Stimulated activated naive CD8-positive, alpha-beta T cell treated with anti-CD3 and anti-CD28 coated beads, Interleukin-15, amount 100 ng/mL, for 72 hours (primary cell): ENCODE measurements around the gene RASAL2.

Experiments
- ATAC-seq: fragments of 150-1000 bp; cut with Tn5 transposase; 2 replicates; pipeline ENCODE4 v1.10.0; 2021; ENCODE audit warnings: mild to moderate bottlenecking, moderate library complexity
- DNase-seq, 2 donors: peaks; one replicate each; pipeline ENCODE4 v3.0.0; 2021 to 2022
- H3K27ac Mint-ChIP-seq, 2 donors: one replicate each; pipeline ENCODE4 v1.8.0; 2022; ENCODE audit warnings: mild to moderate bottlenecking in 2 of 2, mixed read lengths in 2 of 2, moderate library complexity in 2 of 2
- H3K27me3 Mint-ChIP-seq: one replicate; pipeline ENCODE4 v1.8.0; 2022; ENCODE audit warnings: mixed read lengths
- H3K4me1 Mint-ChIP-seq: one replicate; pipeline ENCODE4 v1.8.0; 2022; ENCODE audit warnings: mild to moderate bottlenecking, mixed read lengths
- H3K4me3 Mint-ChIP-seq, 2 donors: one replicate each; pipeline ENCODE4 v1.8.0; 2022; ENCODE audit warnings: mild to moderate bottlenecking in 2 of 2, mixed read lengths in 2 of 2, moderate library complexity in 1 of 2
- H3K9me3 Mint-ChIP-seq, 2 donors: one replicate each; pipeline ENCODE4 v1.8.0; 2022; ENCODE audit warnings: mixed read lengths in 2 of 2

The RASAL2 gene

GRCh38 chr1:178093951-178094738 lies at the start of gene RASAL2:
Gene RASAL2, plus strand, starts transcription at chr1:178094104. Its CDS starts 389 bp downstream, at chr1:178094493.
- Mint-ChIP-seq H3K27me3 (peaks cover 72% of the 10 kb centered on the region), H3K4me1 (peaks cover 9% of the 10 kb centered on the region), H3K27ac (no peak within 1 kb of the TSS), H3K9me3 (peaks cover 0 to 12% of the 10 kb centered on the region in 2 donors), H3K4me3 (peak within 1 kb of the TSS; percentile 82)
- ATAC-seq (peak; percentile 68), DNase-seq (peak; percentile 10)

- ATAC-seq, result no peak
- no peaks in the 10 kb centered on the region for H3K27me3 Mint-ChIP-seq
- no peak overlapping the region for H3K4me3 Mint-ChIP-seq
- no peak for DNase-seq
- no peaks in the 10 kb centered on the region for H3K4me1 Mint-ChIP-seq
- H3K27ac Mint-ChIP-seq, result no peak overlapping the region
- peaks cover 0 to under 1% of the 10 kb centered on the region in 2 donors for H3K9me3 Mint-ChIP-seq
Observed at GRCh38 chr1:178046591-178047270, 47.2 kb upstream of the RASAL2 start.

- Mint-ChIP-seq H3K9me3 (no peaks in the 10 kb centered on the region), H3K27ac (no peak overlapping the region), H3K4me1 (no peaks in the 10 kb centered on the region), H3K4me3 (no peak overlapping the region), H3K27me3 (no peaks in the 10 kb centered on the region)
- DNase-seq (no peak), ATAC-seq (no peak)
Observed at GRCh38 chr1:178047403-178048093, 46.4 kb upstream of the RASAL2 start.

- no peak overlapping the region for H3K4me3 Mint-ChIP-seq
- no peak overlapping the region for H3K27ac Mint-ChIP-seq
- no peaks in the 10 kb centered on the region for H3K27me3 Mint-ChIP-seq
- H3K4me1 Mint-ChIP-seq, result no peaks in the 10 kb centered on the region
- H3K9me3 Mint-ChIP-seq, result no peaks in the 10 kb centered on the region
- DNase-seq (no peak), ATAC-seq (no peak)
Observed at GRCh38 chr1:178048426-178048825, 45.5 kb upstream of the RASAL2 start.

- ATAC-seq (no peak), DNase-seq (no peak)
- no peaks in the 10 kb centered on the region for H3K9me3 Mint-ChIP-seq
- H3K4me3 Mint-ChIP-seq, result no peak overlapping the region
- H3K27me3 Mint-ChIP-seq, result no peaks in the 10 kb centered on the region
- no peaks in the 10 kb centered on the region for H3K4me1 Mint-ChIP-seq
- H3K27ac Mint-ChIP-seq, result no peak overlapping the region
Observed at GRCh38 chr1:178048883-178049282, 45.0 kb upstream of the RASAL2 start.

GRCh38 chr1:178050084-178050483 lies 43.8 kb upstream of the RASAL2 start:
- ATAC-seq (no peak), DNase-seq (no peak)
- H3K27me3 Mint-ChIP-seq, result no peaks in the 10 kb centered on the region
- H3K4me1 Mint-ChIP-seq, result no peaks in the 10 kb centered on the region
- H3K27ac Mint-ChIP-seq, result no peak overlapping the region
- H3K4me3 Mint-ChIP-seq, result no peak overlapping the region
- no peaks in the 10 kb centered on the region for H3K9me3 Mint-ChIP-seq

GRCh38 chr1:178051071-178051470 lies 42.8 kb upstream of the RASAL2 start:
- ATAC-seq (no peak), DNase-seq (no peak)
- Mint-ChIP-seq H3K4me1 (no peaks in the 10 kb centered on the region), H3K27ac (no peak overlapping the region), H3K4me3 (no peak overlapping the region), H3K9me3 (no peaks in the 10 kb centered on the region), H3K27me3 (no peaks in the 10 kb centered on the region)

GRCh38 chr1:178052650-178053461 lies 41.0 kb upstream of the RASAL2 start:
- no peak for DNase-seq
- H3K4me1 Mint-ChIP-seq, result no peaks in the 10 kb centered on the region
- no peak overlapping the region for H3K27ac Mint-ChIP-seq
- H3K4me3 Mint-ChIP-seq, result no peak overlapping the region
- no peak for ATAC-seq
- no peaks in the 10 kb centered on the region for H3K27me3 Mint-ChIP-seq
- no peaks in the 10 kb centered on the region for H3K9me3 Mint-ChIP-seq

- Mint-ChIP-seq H3K4me3 (no peak overlapping the region), H3K9me3 (peaks cover 0 to 5% of the 10 kb centered on the region in 2 donors), H3K27ac (no peak overlapping the region), H3K4me1 (no peaks in the 10 kb centered on the region), H3K27me3 (no peaks in the 10 kb centered on the region)
- ATAC-seq (no peak), DNase-seq (no peak)
Observed at GRCh38 chr1:178055093-178055492, 38.8 kb upstream of the RASAL2 start.

GRCh38 chr1:178055779-178056471 lies 38.0 kb upstream of the RASAL2 start:
- peaks cover 0 to 5% of the 10 kb centered on the region in 2 donors for H3K9me3 Mint-ChIP-seq
- H3K27ac Mint-ChIP-seq, result no peak overlapping the region
- no peaks in the 10 kb centered on the region for H3K27me3 Mint-ChIP-seq
- DNase-seq (no peak), ATAC-seq (no peak)
- H3K4me3 Mint-ChIP-seq, result no peak overlapping the region
- no peaks in the 10 kb centered on the region for H3K4me1 Mint-ChIP-seq

- ATAC-seq, result no peak
- Mint-ChIP-seq H3K9me3 (peaks cover 0 to 5% of the 10 kb centered on the region in 2 donors), H3K27ac (no peak overlapping the region), H3K4me1 (no peaks in the 10 kb centered on the region), H3K4me3 (no peak overlapping the region), H3K27me3 (no peaks in the 10 kb centered on the region)
- no peak for DNase-seq
Observed at GRCh38 chr1:178057141-178057765, 36.7 kb upstream of the RASAL2 start.

GRCh38 chr1:178057912-178058534 lies 35.9 kb upstream of the RASAL2 start:
- H3K9me3 Mint-ChIP-seq, result peaks cover 0 to 5% of the 10 kb centered on the region in 2 donors
- no peaks in the 10 kb centered on the region for H3K4me1 Mint-ChIP-seq

GRCh38 chr1:178060789-178061556 lies 32.9 kb upstream of the RASAL2 start:
- Mint-ChIP-seq H3K27me3 (no peaks in the 10 kb centered on the region), H3K4me3 (no peak overlapping the region), H3K27ac (no peak overlapping the region), H3K9me3 (peaks cover 0 to 12% of the 10 kb centered on the region in 2 donors), H3K4me1 (no peaks in the 10 kb centered on the region)
- no peak for DNase-seq
- ATAC-seq, result no peak

More at GRCh38 chr1:178057912-178058534, 35.9 kb upstream of the RASAL2 start:
- Mint-ChIP-seq H3K27me3 (no peaks in the 10 kb centered on the region), H3K4me3 (no peak overlapping the region), H3K27ac (no peak overlapping the region)
- ATAC-seq (no peak), DNase-seq (no peak)
